Activated T-cell treated with anti-CD3 and anti-CD28 coated beads for 4 hours (primary cell): Measurements from ENCODE around the gene AGBL4.
"Not testable (repeated sequence)": the region's sequence is repeated elsewhere in the genome, so short reads cannot be mapped to it uniquely, and the experiment has no call there.

ENCODE experiments used
- DNase-seq: peaks from one replicate; pipeline ENCODE4 v3.0.0-alpha.2; 2020

AGBL4 gene

GRCh38 chr1:50023292-50024159 lies at the start of gene AGBL4:
TSS of gene AGBL4 (minus strand) at chr1:50023954.
- DNase-seq: no peak

DNA sequence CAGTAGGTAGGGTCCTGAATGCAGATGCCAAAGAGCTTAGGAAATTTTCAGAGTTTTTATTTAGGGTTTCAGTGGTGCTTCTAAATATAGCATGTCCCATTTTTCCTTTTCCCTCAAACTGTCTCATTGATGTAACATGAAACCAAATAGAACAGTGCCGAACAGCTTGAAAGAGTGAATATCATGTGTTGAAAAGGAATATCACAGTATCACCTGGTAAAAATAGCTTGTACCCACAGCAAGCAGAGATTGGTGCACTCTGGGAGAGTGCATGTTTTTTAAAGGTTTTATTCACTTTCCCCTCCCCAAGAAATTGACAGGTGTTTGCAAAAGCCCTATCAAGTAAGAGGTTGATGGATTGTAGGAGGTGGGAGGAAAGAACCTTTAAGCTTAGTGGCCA lies 43.1 kb upstream of the AGBL4 start:
- no peak for DNase-seq

DNA sequence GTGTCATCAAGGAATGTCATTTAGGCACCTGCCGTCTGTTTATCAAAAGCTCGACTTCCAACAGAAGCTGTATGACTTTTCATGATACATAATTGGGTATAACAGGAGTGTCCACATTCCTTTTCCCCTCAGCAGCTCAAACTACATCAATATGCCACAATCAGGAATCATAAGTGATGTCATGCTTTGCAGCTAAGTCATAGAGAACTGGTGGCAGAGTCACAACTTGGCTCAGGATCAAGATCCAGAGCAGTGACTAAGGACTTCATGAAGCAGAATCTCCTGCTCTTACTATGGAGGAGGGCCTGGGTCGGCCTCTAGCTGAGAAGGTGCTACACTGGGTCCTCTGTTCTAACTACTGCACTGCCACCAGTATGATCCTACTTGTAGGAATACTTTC lies 36.5 kb upstream of the AGBL4 start:
- DNase-seq: no peak

DNA sequence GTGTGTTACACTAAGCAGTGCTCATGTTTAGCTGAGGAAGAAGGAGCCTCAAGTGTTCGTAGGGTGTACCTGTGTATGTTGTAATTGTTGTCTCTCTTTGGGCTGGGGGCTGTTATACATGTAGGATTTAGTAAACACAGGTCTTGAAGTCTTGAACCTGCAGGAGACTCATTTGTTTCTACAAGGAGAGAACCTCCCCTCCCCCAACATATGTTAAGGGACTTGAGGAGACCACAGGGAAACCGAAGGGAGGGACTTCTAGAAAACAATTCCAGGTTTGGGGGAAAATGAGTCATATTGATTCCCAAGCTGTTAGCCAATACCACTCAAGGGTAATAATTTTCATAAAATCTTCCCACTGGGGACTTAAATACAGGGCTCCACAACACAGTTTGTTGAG lies 25.0 kb upstream of the AGBL4 start:
- DNase-seq: no peak

- no peak for DNase-seq
Measured at GRCh38 chr1:50047916-50048694, 24.4 kb upstream of the AGBL4 start.

DNA sequence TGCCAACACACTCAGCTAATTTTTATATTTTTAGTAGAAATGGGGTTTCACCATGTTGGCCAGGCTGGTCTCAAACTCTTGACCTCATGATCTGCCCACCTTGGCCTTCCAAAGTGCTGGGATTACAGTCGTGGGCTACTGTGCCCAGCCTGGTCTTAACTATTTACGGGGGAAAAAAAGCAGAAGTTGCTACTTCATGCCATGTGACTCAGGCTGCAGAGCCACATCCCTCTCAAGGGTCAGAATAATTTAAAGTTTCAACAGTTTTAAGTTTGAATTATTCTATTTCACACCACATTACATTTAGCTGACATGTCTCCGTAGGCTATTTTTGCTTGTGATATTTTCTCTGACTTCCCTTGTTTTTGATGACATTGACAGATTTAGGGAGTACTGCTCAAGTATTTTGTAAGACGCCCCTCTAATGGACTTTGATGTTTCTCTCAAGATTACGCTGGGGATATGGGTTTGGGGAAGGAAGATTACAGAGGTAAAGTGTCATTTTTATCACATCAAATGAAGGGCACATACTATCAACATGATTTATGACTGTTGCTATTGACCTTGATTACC lies 14.6 kb upstream of the AGBL4 start:
- DNase-seq: no peak

- DNase-seq: no peak
Measured at GRCh38 chr1:50027794-50028193, 4.0 kb upstream of the AGBL4 start.

- DNase-seq: no peak
Measured at GRCh38 chr1:49995734-49996133, 28.0 kb downstream of the AGBL4 start.

GRCh38 chr1:49971088-49971487 lies 52.7 kb downstream of the AGBL4 start:
- no peak for DNase-seq

DNA sequence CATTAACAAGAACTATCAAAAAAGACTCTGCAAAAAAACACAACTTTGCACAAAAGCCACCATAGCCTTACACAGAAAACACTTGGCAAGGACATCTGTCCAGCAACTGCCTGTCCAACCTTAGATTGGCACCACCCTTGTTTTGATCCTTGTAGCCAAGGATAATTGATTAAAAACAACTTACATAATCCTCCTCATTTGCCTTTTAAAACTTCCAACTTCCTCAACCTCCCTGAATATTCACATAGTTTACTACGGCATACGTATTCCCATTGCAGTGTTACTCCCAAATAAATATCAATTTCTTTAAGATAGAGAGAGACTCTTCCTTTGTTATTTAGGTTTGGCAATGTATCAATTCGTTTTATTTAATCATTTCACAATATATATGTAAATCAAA lies 72.4 kb downstream of the AGBL4 start:
- no peak for DNase-seq

GRCh38 chr1:49915301-49915700 lies 108.5 kb downstream of the AGBL4 start:
- DNase-seq: not testable (repeated sequence)

- DNase-seq: no peak
Measured at GRCh38 chr1:49906365-49906764, 117.4 kb downstream of the AGBL4 start.

GRCh38 chr1:49864581-49864980 lies 159.2 kb downstream of the AGBL4 start:
- DNase-seq: no peak

- DNase-seq: no peak
Measured at GRCh38 chr1:49854741-49855140, 169.0 kb downstream of the AGBL4 start.

DNA sequence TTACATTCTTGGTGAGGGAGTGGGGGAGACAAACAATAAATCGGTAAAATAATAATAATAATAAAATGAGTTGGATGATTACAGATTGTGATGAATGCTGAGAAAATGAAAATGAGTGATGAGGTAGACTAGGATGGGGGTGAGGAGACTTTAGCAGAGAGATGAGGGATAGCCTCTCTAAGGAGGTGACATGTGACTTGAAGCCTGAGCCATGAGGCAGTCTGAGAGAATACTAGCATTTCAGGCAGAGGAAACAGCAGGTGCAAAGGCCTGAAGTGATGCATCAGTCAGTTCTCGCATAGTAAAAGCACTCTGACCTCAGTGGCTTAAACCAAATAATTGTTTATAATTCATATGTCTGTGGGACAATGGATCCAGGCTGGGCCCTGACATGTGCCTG lies 181.2 kb downstream of the AGBL4 start:
- DNase-seq: no peak

DNA sequence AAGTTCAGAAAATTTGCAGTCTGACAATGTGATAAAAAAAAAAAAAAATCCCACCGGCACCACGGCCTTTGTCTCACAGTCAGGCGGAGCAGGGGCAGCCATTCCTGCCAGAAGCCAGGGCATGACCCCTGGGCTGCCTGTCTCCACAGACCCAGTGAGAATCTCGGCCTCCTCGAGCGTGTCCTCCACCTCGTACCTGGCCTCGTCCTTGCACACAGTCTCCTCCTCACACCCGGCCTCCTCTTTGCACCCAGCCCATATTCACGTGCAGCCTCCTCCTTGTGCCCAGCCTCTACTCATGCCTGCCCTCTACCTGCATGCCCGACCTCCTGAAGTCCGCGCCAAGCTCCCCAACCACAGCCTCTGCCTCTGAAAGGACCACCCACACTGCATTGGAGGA lies 182.0 kb downstream of the AGBL4 start:
- DNase-seq: no peak

- no peak for DNase-seq
Measured at GRCh38 chr1:49824261-49824660, 199.5 kb downstream of the AGBL4 start.

- no peak for DNase-seq
Measured at GRCh38 chr1:49817681-49818080, 206.1 kb downstream of the AGBL4 start.

GRCh38 chr1:49787013-49787412 lies 236.7 kb downstream of the AGBL4 start:
- not testable (repeated sequence) for DNase-seq

- no peak for DNase-seq
Measured at GRCh38 chr1:49765034-49765433, 258.7 kb downstream of the AGBL4 start.

- DNase-seq: not testable (repeated sequence)
Measured at GRCh38 chr1:49738118-49738517, 285.6 kb downstream of the AGBL4 start.

GRCh38 chr1:49728377-49728776 lies 295.4 kb downstream of the AGBL4 start:
- DNase-seq: no peak

GRCh38 chr1:49723662-49724061 lies 300.1 kb downstream of the AGBL4 start:
- DNase-seq: no peak
